Osteocyte (in vitro differentiated cells): ENCODE data around the gene PDHB. TPM values are rescaled to one million over a fixed set of nuclear protein-coding genes. Genes with fewer than 3 reads are reported as not detected.

Experiments
- DNase-seq: peaks from one replicate; pipeline ENCODE4 v3.0.0; 2021; ENCODE audit warnings: mixed read lengths; ENCODE audit not compliant: unreplicated experiment; ENCODE audit errors: extremely low spot score
- H3K27ac Mint-ChIP-seq: one replicate; pipeline ENCODE4 v1.8.0; 2021; ENCODE audit warnings: mild to moderate bottlenecking, mixed read lengths; ENCODE audit not compliant: unreplicated experiment
- H3K27me3 Mint-ChIP-seq: one replicate; pipeline ENCODE4 v1.8.0; 2021; ENCODE audit warnings: mixed read lengths; ENCODE audit not compliant: unreplicated experiment
- H3K36me3 Mint-ChIP-seq: one replicate; pipeline ENCODE4 v1.8.0; 2021; ENCODE audit warnings: mixed read lengths; ENCODE audit not compliant: unreplicated experiment
- H3K4me1 Mint-ChIP-seq: one replicate; pipeline ENCODE4 v1.8.0; 2021; ENCODE audit warnings: mixed read lengths; ENCODE audit not compliant: unreplicated experiment
- H3K4me3 Mint-ChIP-seq: one replicate; pipeline ENCODE4 v1.8.0; 2021; ENCODE audit warnings: mild to moderate bottlenecking, moderate library complexity, mixed read lengths; ENCODE audit not compliant: unreplicated experiment
- H3K9me3 Mint-ChIP-seq: one replicate; pipeline ENCODE4 v1.8.0; 2021; ENCODE audit warnings: mixed read lengths; ENCODE audit not compliant: unreplicated experiment
- CTCF ChIP-seq: fragments of 200-600 bp; sonication (generic); IDR thresholded peaks from 2 replicates; pipeline ENCODE4 v1.5.0; 2021; ENCODE audit warnings: antibody characterized with exemption, mild to moderate bottlenecking, moderate library complexity
- total RNA-seq: library from RNA; stranded (reverse); gene quantifications from 2 replicates; pipeline ENCODE4 v1.2.1, GENCODE V29; 2021

Gene PDHB
- total RNA-seq, 1 donor from 2014 or later, result 89.0 TPM

- TF ChIP-seq CTCF, result no peak
- no peak for DNase-seq
- H3K4me1 Mint-ChIP-seq, result peaks cover 50% of the 10 kb centered on the region
- H3K4me3 Mint-ChIP-seq, result no peak overlapping the region
- H3K9me3 Mint-ChIP-seq, result no peaks in the 10 kb centered on the region
- peaks cover 13% of the 10 kb centered on the region for H3K36me3 Mint-ChIP-seq
- H3K27me3 Mint-ChIP-seq, result no peaks in the 10 kb centered on the region
- H3K27ac Mint-ChIP-seq, result peak overlapping the region; percentile 63
Measured at GRCh38 chr3:58388550-58389091, 45.0 kb downstream of the PDHB start.

- DNase-seq, result no peak
- Mint-ChIP-seq H3K27me3 (no peaks in the 10 kb centered on the region), H3K27ac (peak overlapping the region; percentile 94), H3K9me3 (no peaks in the 10 kb centered on the region), H3K36me3 (peaks cover 13% of the 10 kb centered on the region), H3K4me1 (peaks cover 55% of the 10 kb centered on the region), H3K4me3 (no peak overlapping the region)
- TF ChIP-seq CTCF, result no peak
Measured at GRCh38 chr3:58387650-58388546, 45.7 kb downstream of the PDHB start.

GRCh38 chr3:58386626-58387365 is 46.8 kb downstream of the PDHB start:
- peak overlapping the region; percentile 94 for H3K27ac Mint-ChIP-seq
- no peak for TF ChIP-seq CTCF
- H3K4me3 Mint-ChIP-seq, result no peak overlapping the region
- no peak for DNase-seq
- H3K36me3 Mint-ChIP-seq, result peaks cover 13% of the 10 kb centered on the region
- H3K4me1 Mint-ChIP-seq, result peaks cover 62% of the 10 kb centered on the region
- H3K27me3 Mint-ChIP-seq, result no peaks in the 10 kb centered on the region
- no peaks in the 10 kb centered on the region for H3K9me3 Mint-ChIP-seq

GRCh38 chr3:58384381-58385090 is 49.1 kb downstream of the PDHB start:
- peak overlapping the region; percentile 85 for H3K27ac Mint-ChIP-seq

More at GRCh38 chr3:58384381-58385090, 49.1 kb downstream of the PDHB start:
- no peak overlapping the region for H3K4me3 Mint-ChIP-seq
- H3K36me3 Mint-ChIP-seq, result peaks cover 8% of the 10 kb centered on the region
- H3K4me1 Mint-ChIP-seq, result peaks cover 62% of the 10 kb centered on the region
- DNase-seq, result no peak
- H3K9me3 Mint-ChIP-seq, result no peaks in the 10 kb centered on the region
- H3K27me3 Mint-ChIP-seq, result no peaks in the 10 kb centered on the region
- no peak for TF ChIP-seq CTCF
